Stomach smooth muscle (tissue), 2 donors: Measurements from ENCODE around the gene FOXR2.

Experiments used
- H3K27ac ChIP-seq: one replicate; pipeline ENCODE4 v1.7.0; 2013; ENCODE audit warnings: mild to moderate bottlenecking, low read length, inconsistent platforms
- H3K27me3 ChIP-seq, 2 donors: one replicate each; pipeline ENCODE4 v1.7.0; 2013; ENCODE audit warnings: low read length in 2 of 2; ENCODE audit not compliant: insufficient read depth in 2 of 2, control insufficient read depth in 1 of 2
- H3K36me3 ChIP-seq, 2 donors: one replicate each; pipeline ENCODE4 v1.7.0; 2013; ENCODE audit warnings: low read length in 2 of 2; ENCODE audit not compliant: control insufficient read depth in 2 of 2, insufficient read depth in 2 of 2
- H3K4me1 ChIP-seq: one replicate; pipeline ENCODE4 v1.7.0; 2013; ENCODE audit warnings: low read length; ENCODE audit not compliant: control insufficient read depth, insufficient read depth
- H3K4me3 ChIP-seq, 2 donors: one replicate each; pipeline ENCODE4 v1.7.0; 2013; ENCODE audit warnings: low read length in 2 of 2
- H3K9ac ChIP-seq, 2 donors: one replicate each; pipeline ENCODE4 v1.7.0; 2013; ENCODE audit warnings: low read length in 2 of 2, mild to moderate bottlenecking in 1 of 2
- H3K9me3 ChIP-seq, 2 donors: one replicate each; pipeline ENCODE4 v1.7.0; 2013; ENCODE audit warnings: low read length in 2 of 2; ENCODE audit not compliant: control insufficient read depth in 2 of 2
- donor health status: healthy.
- donor health status: Pancreatic carcinoma.

FOXR2 gene

DNA sequence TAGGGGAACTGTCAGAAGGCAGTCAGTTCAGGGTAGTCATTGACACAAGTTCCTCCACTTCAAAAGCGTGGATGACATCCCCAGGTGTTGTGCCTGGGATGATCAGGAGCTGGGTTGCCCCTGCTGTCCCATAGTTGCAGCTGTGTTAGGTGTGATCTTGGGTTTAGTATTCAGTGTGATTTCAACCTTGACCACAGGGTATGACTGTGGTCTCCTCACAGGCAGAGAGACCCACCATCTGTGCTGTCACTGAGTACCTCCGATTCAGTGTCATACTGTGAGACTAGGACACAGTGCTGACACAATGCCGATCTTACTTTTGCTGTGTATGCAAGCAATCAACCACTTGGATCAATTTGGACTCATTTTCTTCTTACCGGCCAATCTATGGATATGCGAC lies 25.2 kb downstream of the FOXR2 start:
- Histone ChIP-seq H3K4me1 (no peaks in the 10 kb centered on the region), H3K9me3 (peaks cover 0 to 5% of the 10 kb centered on the region in 2 donors), H3K4me3 (no peak overlapping the region), H3K9ac (no peak overlapping the region), H3K27ac (no peak overlapping the region), H3K27me3 (peaks cover 0 to 6% of the 10 kb centered on the region in 2 donors), H3K36me3 (no peaks in the 10 kb centered on the region)

DNA sequence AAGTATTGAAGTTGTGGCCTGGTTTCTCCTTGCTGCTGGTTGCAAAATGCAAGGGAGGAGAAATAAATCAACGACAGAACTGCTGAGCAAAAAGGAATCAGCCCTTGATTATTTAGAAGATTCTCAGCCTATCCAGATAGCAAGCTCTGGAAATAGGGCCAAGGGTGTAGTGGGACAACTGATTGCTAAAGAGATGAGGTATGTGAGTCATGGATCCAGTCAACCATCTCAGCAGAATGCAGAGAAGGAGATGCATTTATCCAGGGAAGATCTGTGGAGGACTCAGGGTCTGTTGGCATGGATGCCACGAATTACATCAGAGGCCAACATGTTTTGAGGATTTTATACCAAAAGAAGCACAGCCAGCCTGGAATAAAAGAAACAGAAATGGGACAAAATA lies 36.7 kb downstream of the FOXR2 start:
- Histone ChIP-seq H3K36me3 (no peaks in the 10 kb centered on the region), H3K9ac (no peak overlapping the region), H3K27ac (no peak overlapping the region), H3K9me3 (no peaks in the 10 kb centered on the region), H3K4me1 (no peaks in the 10 kb centered on the region), H3K27me3 (peaks cover 0 to 9% of the 10 kb centered on the region in 2 donors), H3K4me3 (no peak overlapping the region)

DNA sequence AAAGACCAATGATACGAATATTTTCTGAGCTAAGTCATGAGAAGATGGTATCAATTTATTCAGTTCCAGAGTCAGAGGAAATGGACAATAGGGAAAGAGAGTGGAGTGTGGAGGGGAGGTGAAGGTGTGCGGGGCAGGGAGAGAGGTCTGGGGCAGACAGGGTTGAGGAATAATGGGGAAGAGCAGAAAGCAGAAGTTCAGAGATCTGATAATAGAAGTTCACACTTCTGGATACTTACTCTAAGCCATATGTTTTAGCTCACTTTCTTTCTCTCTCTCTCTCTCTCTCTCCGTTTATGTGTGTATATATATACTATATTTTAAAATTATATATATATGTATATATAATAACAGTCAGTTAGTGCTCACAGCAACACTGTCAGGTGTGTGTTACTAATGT lies 40.4 kb downstream of the FOXR2 start:
- Histone ChIP-seq H3K9me3 (no peaks in the 10 kb centered on the region), H3K27ac (no peak overlapping the region), H3K4me1 (no peaks in the 10 kb centered on the region), H3K9ac (no peak overlapping the region), H3K27me3 (peaks cover 0 to 6% of the 10 kb centered on the region in 2 donors), H3K4me3 (no peak overlapping the region), H3K36me3 (no peaks in the 10 kb centered on the region)

DNA sequence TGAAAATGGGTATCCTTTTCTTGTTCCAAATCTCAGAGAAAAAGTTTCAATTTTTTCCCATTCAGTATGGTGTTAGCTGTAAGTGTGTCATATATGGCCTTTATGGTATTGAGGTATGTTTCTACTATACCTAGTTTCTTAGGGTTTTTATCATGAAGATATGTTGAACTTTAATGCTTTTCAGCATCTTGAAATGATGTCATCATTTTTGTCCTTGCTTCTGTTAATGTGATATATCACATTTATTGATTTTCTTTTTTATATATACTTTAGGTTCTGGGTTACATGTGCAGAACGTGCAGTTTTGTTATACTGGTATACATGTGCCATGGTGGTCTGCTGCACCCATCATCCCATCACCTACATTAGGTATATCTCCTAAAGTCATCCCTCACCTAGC lies 44.9 kb downstream of the FOXR2 start:
- no peaks in the 10 kb centered on the region for H3K27me3 ChIP-seq
- H3K27ac ChIP-seq, result no peak overlapping the region
- H3K4me3 ChIP-seq, result no peak overlapping the region
- no peaks in the 10 kb centered on the region for H3K4me1 ChIP-seq
- H3K36me3 ChIP-seq, result no peaks in the 10 kb centered on the region
- no peak overlapping the region for H3K9ac ChIP-seq
- no peaks in the 10 kb centered on the region for H3K9me3 ChIP-seq
